ENCODE data around the gene EPSTI1. TPM values are rescaled to one million over a fixed set of nuclear protein-coding genes. Genes with fewer than 3 reads are reported as not detected.

Gene EPSTI1
- total and polyA plus RNA-seq, 5 donors from 2014 or later = 32.5 to 81.2 (median 58.1) TPM

Other genes with a start within 250 kb of the EPSTI1 start
- gene FAM216B, start 210.7 kb downstream of the EPSTI1 start, total RNA-seq = not detected
- not detected for gene FAM216B, start 210.7 kb downstream of the EPSTI1 start, polyA plus RNA-seq
- gene DNAJC15, start 31.3 kb upstream of the EPSTI1 start, total RNA-seq = 12.6 TPM
- 10 to 100 TPM; 19.1 to 36.5 (median 28.9) TPM for gene DNAJC15, start 31.3 kb upstream of the EPSTI1 start, polyA plus RNA-seq